ENCODE data around the gene AP5Z1.

DNA sequence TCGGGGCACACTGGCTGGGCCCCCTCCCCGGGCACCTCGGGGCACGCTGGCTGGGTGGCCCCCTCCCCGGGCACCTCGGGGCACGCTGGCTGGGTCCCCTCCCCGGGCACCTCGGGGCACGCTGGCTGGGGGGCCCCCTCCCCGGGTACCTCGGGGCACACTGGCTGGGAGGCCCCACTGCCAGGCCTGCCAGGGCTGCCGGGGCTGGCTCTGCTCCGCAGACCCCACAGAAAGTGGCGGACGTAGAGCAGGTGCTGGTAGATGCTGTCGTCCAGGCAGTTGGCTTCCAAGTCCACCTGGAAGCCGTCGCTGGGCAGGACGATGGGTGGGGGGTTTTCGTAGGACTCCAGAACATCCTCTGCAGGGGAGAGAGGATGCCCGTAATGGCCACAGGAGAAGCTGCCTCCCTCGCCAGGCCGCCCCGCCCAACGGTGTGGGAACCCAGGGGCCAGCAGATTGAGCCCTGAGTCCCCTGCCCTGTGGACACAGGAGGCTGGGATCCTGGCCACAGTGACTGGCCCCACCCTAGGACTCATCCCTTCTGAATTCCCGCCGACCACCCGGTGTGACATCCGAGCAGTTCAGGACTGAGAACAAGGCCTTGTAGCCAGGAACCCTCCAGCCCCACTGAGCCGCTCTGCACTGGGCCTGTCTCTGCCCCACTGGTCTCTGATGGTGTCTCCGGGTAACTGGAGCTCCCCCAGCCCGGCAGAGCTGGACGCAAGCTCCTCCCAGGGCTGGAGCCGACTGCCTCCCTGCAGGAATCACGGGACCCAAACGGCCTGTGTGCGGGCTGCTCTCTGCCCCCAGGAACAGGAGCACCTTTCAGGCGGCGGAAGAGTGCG is 28.2 kb downstream of the AP5Z1 start:
- TF ChIP-seq EP300 (IDR thresholded peaks at IDR 0.05) (no peak), POLR2A (IDR thresholded peaks at IDR 0.05; ENCODE audit: low read length) (no peak), CTCF (IDR thresholded peaks at IDR 0.05) (no peak), SMC3 (IDR thresholded peaks at IDR 0.05) (no peak)
